BJ (cell line): ENCODE results near the gene SSRP1. TPM values are rescaled to one million over a fixed set of nuclear protein-coding genes. Genes with fewer than 3 reads are reported as not detected.

Experiments used
- CTCF ChIA-PET: fragments of 350-600 bp; formaldehyde crosslinking; extraction: SDS; loops from one replicate; lab custom pipeline; 2021; ENCODE audit warnings: antibody characterized with exemption, inconsistent platforms; lab: Yijun Ruan, JAX
- POLR2A ChIA-PET: fragments of 300-600 bp; sonication (Branson Sonifier 250); formaldehyde crosslinking; extraction: SDS; loops from one replicate; lab custom pipeline; 2021; ENCODE audit warnings: antibody characterized with exemption; lab: Charles Lee
- DNase-seq: peaks from one replicate; pipeline ENCODE4 v3.0.0-alpha.2; 2011; ENCODE audit warnings: low read depth
- H3K27me3 ChIP-seq: 2 replicates; pipeline ENCODE4 v1.6.0; 2011; ENCODE audit warnings: low read length; ENCODE audit not compliant: control insufficient read depth, insufficient read depth
- H3K36me3 ChIP-seq: 2 replicates; pipeline ENCODE4 v1.5.1; 2011; ENCODE audit warnings: low read length; ENCODE audit not compliant: control insufficient read depth, insufficient read depth
- H3K4me3 ChIP-seq: 2 replicates; pipeline ENCODE4 v1.5.1; 2011; ENCODE audit warnings: low read depth, mild to moderate bottlenecking, control low read depth, low read length
- polyA plus RNA-seq: library from polyadenylated mRNA; depleted of rRNA; stranded (reverse); fragments of >200 nt; gene quantifications from 2 replicates; pipeline ENCODE4 v1.2.3, GENCODE V29; 2011
- TF ChIP-seq, protein P1 (sequence below): IDR thresholded peaks from 2 replicates; pipeline ENCODE4 v1.5.1; 2011; ENCODE audit warnings: low read depth, mild to moderate bottlenecking, control low read depth, inconsistent platforms, low read length, moderate library complexity; ENCODE audit not compliant: insufficient read depth

The SSRP1 gene
- polyA plus RNA-seq, 1 experiment: 102 TPM

DNA sequence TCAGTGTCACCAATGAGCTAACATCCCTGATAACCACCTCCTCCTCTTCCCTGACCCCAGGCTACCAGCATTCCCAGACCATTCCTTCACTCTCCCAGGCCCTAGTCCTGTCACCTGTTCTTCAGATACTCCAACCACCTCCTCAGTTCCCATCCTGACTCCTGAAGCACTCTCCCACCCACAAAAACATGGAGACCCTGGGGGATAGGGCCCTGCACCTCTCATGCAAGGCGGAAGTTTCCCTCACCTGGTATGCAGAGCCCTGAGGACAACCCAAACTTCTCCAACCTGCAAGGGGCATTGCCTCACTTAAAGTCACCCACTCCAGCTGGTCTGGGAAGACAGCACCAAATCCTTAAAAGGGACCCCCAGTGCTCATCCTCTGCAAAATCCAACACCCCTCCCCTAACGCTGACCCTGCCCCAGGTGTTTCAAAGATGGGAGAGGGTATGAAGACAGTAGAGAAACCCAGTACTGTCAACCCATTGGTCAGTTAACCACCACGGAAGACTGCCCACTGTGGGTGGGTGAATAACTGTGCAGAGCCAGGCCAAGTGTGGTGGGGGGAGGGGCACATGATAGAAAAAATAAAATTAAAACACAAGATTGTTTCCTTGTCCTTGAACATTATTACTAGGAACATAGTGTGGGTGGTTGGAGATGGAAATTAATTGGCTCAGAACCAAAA lies 12.4 kb downstream of the SSRP1 start:
- no peaks in the 10 kb centered on the region for H3K27me3 ChIP-seq
- DNase-seq: no peak
- TF ChIP-seq, protein P1, sequence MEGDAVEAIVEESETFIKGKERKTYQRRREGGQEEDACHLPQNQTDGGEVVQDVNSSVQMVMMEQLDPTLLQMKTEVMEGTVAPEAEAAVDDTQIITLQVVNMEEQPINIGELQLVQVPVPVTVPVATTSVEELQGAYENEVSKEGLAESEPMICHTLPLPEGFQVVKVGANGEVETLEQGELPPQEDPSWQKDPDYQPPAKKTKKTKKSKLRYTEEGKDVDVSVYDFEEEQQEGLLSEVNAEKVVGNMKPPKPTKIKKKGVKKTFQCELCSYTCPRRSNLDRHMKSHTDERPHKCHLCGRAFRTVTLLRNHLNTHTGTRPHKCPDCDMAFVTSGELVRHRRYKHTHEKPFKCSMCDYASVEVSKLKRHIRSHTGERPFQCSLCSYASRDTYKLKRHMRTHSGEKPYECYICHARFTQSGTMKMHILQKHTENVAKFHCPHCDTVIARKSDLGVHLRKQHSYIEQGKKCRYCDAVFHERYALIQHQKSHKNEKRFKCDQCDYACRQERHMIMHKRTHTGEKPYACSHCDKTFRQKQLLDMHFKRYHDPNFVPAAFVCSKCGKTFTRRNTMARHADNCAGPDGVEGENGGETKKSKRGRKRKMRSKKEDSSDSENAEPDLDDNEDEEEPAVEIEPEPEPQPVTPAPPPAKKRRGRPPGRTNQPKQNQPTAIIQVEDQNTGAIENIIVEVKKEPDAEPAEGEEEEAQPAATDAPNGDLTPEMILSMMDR: peak; percentile 44
- ChIA-PET CTCF (interaction anchor here (1.7 kb wide), 1 partner anchor 11 kb away, joined by 7 read pairs; no protein-coding TSS in a partner anchor), POLR2A (interaction anchor here (2.2 kb wide), 1 partner anchor 12 kb away, joined by 12 read pairs; no protein-coding TSS in a partner anchor)
- peaks cover 34% of the 10 kb centered on the region for H3K36me3 ChIP-seq
- peak overlapping the region; percentile 82 for H3K4me3 ChIP-seq

DNA sequence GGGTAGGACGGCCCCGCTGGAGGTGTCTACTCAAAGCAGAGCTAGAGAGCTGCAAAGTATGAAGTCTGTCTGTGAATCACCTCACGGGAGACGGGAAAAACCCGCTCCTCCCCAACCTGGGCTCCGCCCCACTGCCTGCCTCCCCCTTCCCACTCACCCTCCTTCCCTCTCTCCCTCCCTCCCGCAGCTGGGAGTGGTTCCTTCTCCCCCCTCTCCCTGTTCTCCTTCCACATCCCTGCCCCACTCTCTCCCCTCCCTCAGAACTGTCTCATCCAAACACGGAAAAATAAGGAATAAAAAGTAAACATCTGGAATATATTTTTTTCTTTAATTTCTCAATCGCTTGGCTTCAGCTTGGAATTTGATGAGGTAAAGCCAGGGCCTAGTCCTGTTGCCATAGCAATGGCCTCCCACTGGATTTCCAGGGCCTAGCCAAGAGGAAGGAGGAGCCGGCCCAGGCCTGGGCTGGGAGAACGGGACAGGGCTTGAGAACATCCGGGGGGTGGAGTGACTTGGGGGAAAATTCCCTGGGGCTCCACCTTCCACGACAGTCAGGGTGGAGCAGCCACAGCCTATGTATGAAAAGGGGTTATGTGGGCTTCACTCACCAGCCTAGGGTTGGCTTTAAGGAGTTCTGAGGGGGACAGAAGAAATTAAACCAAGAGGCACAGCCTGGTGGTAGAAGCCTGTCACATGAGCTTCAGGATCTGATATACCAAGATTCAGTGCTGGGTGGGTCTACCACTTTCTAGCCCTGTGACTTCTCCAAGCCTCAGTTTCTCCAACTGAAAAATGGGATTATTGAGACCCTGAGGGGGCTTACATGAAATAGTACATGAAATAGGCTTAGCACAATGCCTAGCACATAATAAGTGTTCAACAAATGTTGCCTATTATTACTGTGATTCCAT lies 13.2 kb downstream of the SSRP1 start:
- CTCF ChIA-PET: interaction anchor here (1.0 to 1.7 kb wide), 4 partner anchors 11 to 74 kb away, joined by 3 to 7 read pairs (median 4); no protein-coding TSS in a partner anchor
- peak; percentile 98 for DNase-seq
- Histone ChIP-seq H3K4me3 (peak overlapping the region; percentile 82), H3K27me3 (no peaks in the 10 kb centered on the region), H3K36me3 (peaks cover 32% of the 10 kb centered on the region)
- POLR2A ChIA-PET: interaction anchor here (0.5 to 2.2 kb wide), 3 partner anchors 9 to 137 kb away, joined by 5 to 12 read pairs (median 5); no protein-coding TSS in a partner anchor
- TF ChIP-seq, protein P1: no peak

DNA sequence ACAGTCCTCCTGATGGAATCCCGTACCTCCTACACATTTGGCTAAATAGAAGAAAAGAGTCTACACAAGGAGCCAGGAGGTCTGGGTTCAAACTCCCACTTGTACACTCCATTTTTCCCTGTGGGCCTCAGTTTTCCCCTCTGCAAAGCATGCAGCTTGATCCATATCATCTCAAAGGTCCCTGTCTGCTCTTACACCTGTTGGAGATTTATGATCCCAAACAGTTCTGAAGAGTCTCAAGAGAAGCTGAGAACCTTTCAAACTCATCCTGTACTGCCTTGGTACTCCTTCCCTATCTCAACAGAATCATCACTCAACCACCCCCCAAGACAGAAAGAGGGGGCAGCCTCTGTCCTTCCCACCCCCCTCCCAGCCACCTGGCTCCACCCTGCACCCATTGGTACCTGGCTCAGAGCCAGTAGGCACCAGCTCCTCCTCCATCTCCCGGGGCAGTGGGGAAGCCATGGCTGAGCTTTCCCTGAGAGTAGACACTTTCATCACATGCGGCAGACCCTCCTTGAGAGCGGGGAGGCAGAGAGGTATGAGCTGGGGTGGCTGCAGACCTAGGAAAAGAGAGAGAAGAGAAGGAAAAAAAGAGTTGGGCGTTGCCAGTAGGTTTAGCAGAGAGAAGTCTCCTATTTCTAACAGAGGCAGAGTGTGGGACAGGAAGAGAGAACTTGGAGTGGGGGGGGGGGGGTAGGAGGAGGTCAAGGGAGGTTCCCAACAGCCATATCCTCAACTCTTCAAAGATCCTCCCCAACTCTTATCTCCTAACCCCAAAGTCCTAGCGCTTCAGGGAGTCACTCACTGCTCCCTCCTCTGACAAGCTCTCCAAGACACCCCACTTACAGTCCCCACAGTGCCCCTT lies 14.1 kb downstream of the SSRP1 start:
- ChIA-PET POLR2A (interaction anchor here (0.6 to 2.2 kb wide), 2 partner anchors 10 to 91 kb away, joined by 5 to 12 read pairs; no protein-coding TSS in a partner anchor), CTCF (interaction anchor here (1.0 to 1.7 kb wide), 6 partner anchors 10 to 73 kb away, joined by 3 to 7 read pairs (median 4); no protein-coding TSS in a partner anchor)
- Histone ChIP-seq H3K36me3 (peaks cover 33% of the 10 kb centered on the region), H3K4me3 (peak overlapping the region; percentile 51), H3K27me3 (no peaks in the 10 kb centered on the region)
- TF ChIP-seq, protein P1: no peak
- DNase-seq: no peak

DNA sequence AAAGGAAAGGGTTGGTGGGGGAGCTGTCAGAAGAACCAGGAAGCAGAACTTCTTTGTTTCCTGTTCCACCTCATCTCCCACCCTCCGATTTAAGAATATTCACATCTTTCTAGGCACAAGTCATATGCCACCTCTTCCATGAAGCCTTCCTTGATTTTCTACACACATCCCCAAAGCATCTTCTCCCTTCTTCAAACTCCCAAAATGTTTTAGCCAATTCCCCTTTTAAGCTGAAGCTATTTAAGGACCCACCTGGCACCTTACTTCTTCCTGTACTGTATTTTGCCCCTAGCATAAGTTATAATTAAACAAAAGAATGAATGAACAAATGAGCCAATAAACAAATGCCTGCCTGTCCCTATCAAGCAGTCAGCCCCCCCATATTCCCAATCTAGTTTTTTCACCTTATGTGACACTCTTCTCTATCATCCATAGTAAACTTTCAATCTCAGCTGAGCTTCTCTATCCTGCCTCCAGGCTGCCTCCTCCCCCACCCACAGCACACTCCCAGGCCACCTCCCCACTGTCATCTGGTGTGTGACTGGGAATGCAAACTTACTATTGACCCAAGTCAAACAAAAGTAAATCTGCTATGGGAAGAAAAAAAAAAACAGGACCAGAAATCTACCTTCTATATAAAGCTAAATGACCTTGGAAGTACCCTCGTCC lies 14.8 kb downstream of the SSRP1 start:
- H3K4me3 ChIP-seq: peak overlapping the region; percentile 51
- H3K36me3 ChIP-seq: peaks cover 38% of the 10 kb centered on the region
- no peaks in the 10 kb centered on the region for H3K27me3 ChIP-seq
- CTCF ChIA-PET: interaction anchor here (1.0 to 1.5 kb wide), 3 partner anchors 10 to 43 kb away, joined by 3 to 4 read pairs (median 3); no protein-coding TSS in a partner anchor
- TF ChIP-seq, protein P1: no peak
- POLR2A ChIA-PET: interaction anchor here (0.6 to 2.2 kb wide), 3 partner anchors 9 to 91 kb away, joined by 3 to 12 read pairs (median 5); no protein-coding TSS in a partner anchor
- no peak for DNase-seq
